Fibroblast of lung (primary cell): ENCODE measurements around the gene S100A1. TPM values are rescaled to one million over a fixed set of nuclear protein-coding genes. Genes with fewer than 3 reads are reported as not detected.

Source experiments
- DNase-seq, 2 donors: peaks; one replicate each; pipeline versions ENCODE4 v3.0.0 to v3.0.0-alpha.2; 2010; ENCODE audit warnings: low read depth in 2 of 2
- H2AFZ ChIP-seq: 2 replicates; pipeline ENCODE4 v1.5.1; 2012; ENCODE audit warnings: low read length, control low read depth, inconsistent platforms
- H3K27ac ChIP-seq: 2 replicates; pipeline ENCODE4 v1.5.1; 2011; ENCODE audit warnings: low read length, control low read depth; ENCODE audit not compliant: insufficient read depth
- H3K27me3 ChIP-seq: 2 replicates; pipeline ENCODE4 v1.5.1; 2011; ENCODE audit warnings: mild to moderate bottlenecking, low read length; ENCODE audit not compliant: control insufficient read depth, insufficient read depth
- H3K36me3 ChIP-seq: 2 replicates; pipeline ENCODE4 v1.5.1; 2011; ENCODE audit warnings: low read length; ENCODE audit not compliant: control insufficient read depth, insufficient read depth
- H3K4me1 ChIP-seq: 2 replicates; pipeline ENCODE4 v1.5.1; 2011; ENCODE audit warnings: low read length; ENCODE audit not compliant: control insufficient read depth, insufficient read depth; ENCODE audit errors: extremely low read depth
- H3K4me2 ChIP-seq: 2 replicates; pipeline ENCODE4 v1.5.1; 2011; ENCODE audit warnings: low read length, control low read depth; ENCODE audit not compliant: insufficient read depth; ENCODE audit errors: extremely low read depth
- H3K4me3 ChIP-seq, 4 experiments: fragments of 200-600 bp in 1 of 4; sonication (generic) in 1 of 4; replicated peaks in 1 of 4; 2 replicates each; pipeline ENCODE4 v1.5.1; 2011 to 2016; ENCODE audit warnings: low read length in 4 of 4, low read depth in 3 of 4, mild to moderate bottlenecking in 3 of 4, control low read depth in 2 of 4, inconsistent platforms in 1 of 4, mixed read lengths in 1 of 4; ENCODE audit not compliant: insufficient read depth in 1 of 4; ENCODE audit errors: control extremely low read depth in 1 of 4
- H3K79me2 ChIP-seq: 2 replicates; pipeline ENCODE4 v1.5.1; 2012; ENCODE audit warnings: mild to moderate bottlenecking, low read length, inconsistent platforms; ENCODE audit not compliant: control insufficient read depth, insufficient read depth
- H3K9ac ChIP-seq: 2 replicates; pipeline ENCODE4 v1.5.1; 2011; ENCODE audit warnings: mild to moderate bottlenecking, low read length, control low read depth; ENCODE audit not compliant: insufficient read depth
- H3K9me3 ChIP-seq: 2 replicates; pipeline ENCODE4 v1.5.1; 2012; ENCODE audit warnings: low read depth, low read length; ENCODE audit not compliant: control insufficient read depth, insufficient read depth
- H4K20me1 ChIP-seq: 2 replicates; pipeline ENCODE4 v1.5.1; 2011; ENCODE audit warnings: low read length; ENCODE audit not compliant: control insufficient read depth, insufficient read depth; ENCODE audit errors: extremely low read depth
- EZH2 ChIP-seq: IDR thresholded peaks from 2 replicates; pipeline ENCODE4 v1.5.1; 2012; ENCODE audit warnings: low read length, control low read depth, mild to moderate bottlenecking; ENCODE audit errors: missing control alignments
- polyA plus RNA-seq, 2 donors: library from polyadenylated mRNA; depleted of rRNA in 1 of 2; stranded (reverse) in 1 of 2; unstranded in 1 of 2; fragments of >200 nt; gene quantifications; 2 replicates each; pipeline ENCODE4 v1.2.1, GENCODE V29; 2011 to 2012; ENCODE audit warnings: missing spikeins in 1 of 2
- total RNA-seq: library from RNA; depleted of rRNA; stranded (reverse); fragments of >200 nt; gene quantifications from 2 replicates; pipeline ENCODE4 v1.2.1, GENCODE V29; 2014
- TF ChIP-seq, protein P1 (sequence below), 2 donors: IDR thresholded peaks in 1 of 2; conservative IDR thresholded peaks in 1 of 2; 1 replicate in 1 of 2; 2 replicates in 1 of 2; pipeline ENCODE4 v1.5.1; 2011 to 2012; ENCODE audit warnings: low read length in 2 of 2, control low read depth in 1 of 2, inconsistent platforms in 1 of 2, low read depth in 1 of 2, mild to moderate bottlenecking in 1 of 2

S100A1 gene
- total and polyA plus RNA-seq, 2 donors (not counting 1 experiment from before 2014, with no cell fraction given), result 0.17 to 9.7 TPM

DNA sequence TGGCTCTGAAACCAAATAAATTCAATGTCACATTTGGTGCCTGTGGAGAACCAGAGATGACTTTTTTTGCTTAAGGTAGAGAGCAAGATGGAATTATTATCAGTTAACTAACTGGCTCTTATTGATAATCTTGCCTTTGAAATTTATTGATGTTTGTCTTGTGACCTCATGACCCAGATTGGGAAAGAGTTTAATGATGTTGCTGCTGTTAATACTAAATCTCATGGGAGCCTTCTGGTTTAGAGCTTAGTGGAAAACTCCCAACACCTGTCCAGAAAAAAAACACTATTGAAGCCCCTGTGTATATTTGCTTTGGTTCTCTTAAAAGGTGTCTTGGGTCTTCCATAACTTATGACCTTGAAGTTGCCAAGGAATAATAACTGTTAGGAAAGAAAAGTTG is 15.6 kb downstream of the S100A1 start:
- no peak for TF ChIP-seq EZH2
- TF ChIP-seq, protein P1, sequence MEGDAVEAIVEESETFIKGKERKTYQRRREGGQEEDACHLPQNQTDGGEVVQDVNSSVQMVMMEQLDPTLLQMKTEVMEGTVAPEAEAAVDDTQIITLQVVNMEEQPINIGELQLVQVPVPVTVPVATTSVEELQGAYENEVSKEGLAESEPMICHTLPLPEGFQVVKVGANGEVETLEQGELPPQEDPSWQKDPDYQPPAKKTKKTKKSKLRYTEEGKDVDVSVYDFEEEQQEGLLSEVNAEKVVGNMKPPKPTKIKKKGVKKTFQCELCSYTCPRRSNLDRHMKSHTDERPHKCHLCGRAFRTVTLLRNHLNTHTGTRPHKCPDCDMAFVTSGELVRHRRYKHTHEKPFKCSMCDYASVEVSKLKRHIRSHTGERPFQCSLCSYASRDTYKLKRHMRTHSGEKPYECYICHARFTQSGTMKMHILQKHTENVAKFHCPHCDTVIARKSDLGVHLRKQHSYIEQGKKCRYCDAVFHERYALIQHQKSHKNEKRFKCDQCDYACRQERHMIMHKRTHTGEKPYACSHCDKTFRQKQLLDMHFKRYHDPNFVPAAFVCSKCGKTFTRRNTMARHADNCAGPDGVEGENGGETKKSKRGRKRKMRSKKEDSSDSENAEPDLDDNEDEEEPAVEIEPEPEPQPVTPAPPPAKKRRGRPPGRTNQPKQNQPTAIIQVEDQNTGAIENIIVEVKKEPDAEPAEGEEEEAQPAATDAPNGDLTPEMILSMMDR (conservative IDR thresholded peaks at IDR 0.05 in 1 of 2, IDR thresholded peaks at IDR 0.05 in 1 of 2; ENCODE audit: low read depth in 1 of 2, low read length in 2 of 2), result no peak
- peaks cover 18% of the 10 kb centered on the region for H3K36me3 ChIP-seq
- H3K9me3 ChIP-seq, result no peaks in the 10 kb centered on the region
- H3K4me2 ChIP-seq, result no peak overlapping the region
- no peaks in the 10 kb centered on the region for H3K4me1 ChIP-seq
- no peak for DNase-seq
- H3K4me3 ChIP-seq, result no peak overlapping the region
- no peak overlapping the region for H2AFZ ChIP-seq
- H4K20me1 ChIP-seq, result no peaks in the 10 kb centered on the region
- H3K27ac ChIP-seq, result no peak overlapping the region
- H3K27me3 ChIP-seq, result no peaks in the 10 kb centered on the region
- no peak overlapping the region for H3K9ac ChIP-seq
- H3K79me2 ChIP-seq, result peaks cover 3% of the 10 kb centered on the region

DNA sequence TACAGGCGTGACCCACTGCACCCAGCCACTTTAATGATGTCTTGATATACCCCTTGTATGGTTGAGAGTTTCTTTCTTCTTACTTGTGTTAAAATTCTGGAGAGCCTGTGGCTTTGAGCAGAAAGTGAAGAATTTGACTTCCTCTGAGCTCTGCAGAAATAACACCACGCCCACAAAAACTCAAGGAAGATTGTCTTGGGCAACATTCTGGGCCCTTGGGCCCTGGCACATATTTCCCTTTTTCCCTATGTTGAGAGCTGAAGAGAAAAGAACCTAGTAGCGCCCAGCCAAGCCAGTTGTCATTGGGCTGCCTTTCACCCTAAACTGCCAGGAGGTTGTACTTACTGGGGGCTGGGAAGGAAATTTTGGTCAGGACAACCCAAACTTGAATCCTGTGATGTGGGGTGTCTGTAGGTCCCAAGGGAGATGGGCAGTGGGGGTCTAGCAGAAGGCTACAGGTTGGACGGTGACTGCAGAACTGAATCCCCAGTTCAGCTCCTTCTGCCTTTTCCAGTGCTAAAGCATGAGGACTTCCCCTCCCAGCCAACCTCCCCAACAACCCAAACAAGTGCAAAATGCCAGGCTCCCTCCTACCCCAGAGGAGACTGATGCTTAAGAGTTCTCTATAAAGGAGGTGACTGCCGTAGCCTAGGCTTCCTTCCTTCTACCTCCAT is 18.6 kb downstream of the S100A1 start:
- Histone ChIP-seq H3K36me3 (peaks cover 8% of the 10 kb centered on the region), H3K4me3 (no peak overlapping the region), H3K9me3 (no peaks in the 10 kb centered on the region), H3K27ac (no peak overlapping the region), H3K9ac (no peak overlapping the region), H3K79me2 (no peaks in the 10 kb centered on the region), H4K20me1 (no peaks in the 10 kb centered on the region), H3K4me2 (no peak overlapping the region), H2AFZ (no peak overlapping the region), H3K27me3 (no peaks in the 10 kb centered on the region), H3K4me1 (no peaks in the 10 kb centered on the region)
- no peak for TF ChIP-seq EZH2
- TF ChIP-seq, protein P1 (conservative IDR thresholded peaks at IDR 0.05 in 1 of 2, IDR thresholded peaks at IDR 0.05 in 1 of 2; ENCODE audit: low read depth in 1 of 2, low read length in 2 of 2), result no peak
- no peak for DNase-seq

GRCh38 chr1:153647346-153647714 is 19.1 kb downstream of the S100A1 start:
- Histone ChIP-seq H3K27ac (no peak overlapping the region), H3K4me3 (no peak overlapping the region), H3K9ac (no peak overlapping the region), H3K9me3 (no peaks in the 10 kb centered on the region), H2AFZ (no peak overlapping the region), H3K4me1 (no peaks in the 10 kb centered on the region), H3K27me3 (no peaks in the 10 kb centered on the region), H3K79me2 (no peaks in the 10 kb centered on the region), H3K36me3 (peaks cover 5% of the 10 kb centered on the region), H4K20me1 (no peaks in the 10 kb centered on the region), H3K4me2 (no peak overlapping the region)
- DNase-seq, result no peak
- TF ChIP-seq, protein P1 (conservative IDR thresholded peaks at IDR 0.05 in 1 of 2, IDR thresholded peaks at IDR 0.05 in 1 of 2; ENCODE audit: low read depth in 1 of 2, low read length in 2 of 2), result no peak
- no peak for TF ChIP-seq EZH2
